GM23338 (cell line): Measurements from ENCODE around the gene SULF2.

Experiments used
- CREB1 ChIP-seq: fragments of 250-450 bp; sonication (Bioruptor Pico); IDR thresholded peaks from 2 replicates; pipeline ENCODE4 v1.5.0; 2020; ENCODE audit warnings: low read depth, mild to moderate bottlenecking, moderate library complexity
- CTCF ChIP-seq, 2 experiments: fragments of 200-600 bp in 1 of 2; sonication (generic) in 1 of 2; conservative IDR thresholded peaks; 2 replicates each; pipeline versions ENCODE4 v1.5.1 to v1.6.1; 2016 to 2017; ENCODE audit warnings: antibody characterized with exemption in 2 of 2, low read depth in 2 of 2, mild to moderate bottlenecking in 2 of 2, moderate library complexity in 1 of 2
- EZH2 ChIP-seq: fragments of 200-600 bp; sonication (generic); IDR thresholded peaks from one replicate; pipeline ENCODE4 v1.8.0; 2017; ENCODE audit warnings: antibody characterized with exemption, mild to moderate bottlenecking, low read depth; ENCODE audit not compliant: unreplicated experiment
- EZH2phosphoT487 ChIP-seq: fragments of 200-600 bp; sonication (generic); IDR thresholded peaks from one replicate; pipeline ENCODE4 v1.8.1; 2018; ENCODE audit warnings: antibody characterized with exemption; ENCODE audit not compliant: unreplicated experiment
- JUNB ChIP-seq: IDR thresholded peaks from one replicate; pipeline ENCODE4 v1.6.1; 2016; ENCODE audit warnings: antibody characterized with exemption; ENCODE audit not compliant: unreplicated experiment
- NANOG ChIP-seq: IDR thresholded peaks from 2 replicates; pipeline ENCODE4 v1.6.1; 2016; ENCODE audit warnings: antibody characterized with exemption, borderline replicate concordance
- POLR2AphosphoS5 ChIP-seq: IDR thresholded peaks from 2 replicates; pipeline ENCODE4 v1.6.1; 2016; ENCODE audit warnings: antibody characterized with exemption, low read depth
- STAT1 ChIP-seq: IDR thresholded peaks from one replicate; pipeline ENCODE4 v1.6.1; 2016; ENCODE audit warnings: antibody characterized with exemption; ENCODE audit not compliant: unreplicated experiment
- ZNF114 ChIP-seq: fragments of 250-450 bp; sonication (Bioruptor Pico); IDR thresholded peaks from 2 replicates; pipeline ENCODE4 v1.5.0; 2020; ENCODE audit warnings: mild to moderate bottlenecking, moderate library complexity
- ZNF331 ChIP-seq: fragments of 250-450 bp; sonication (Bioruptor Pico); IDR thresholded peaks from 2 replicates; pipeline ENCODE4 v1.5.0; 2020; ENCODE audit warnings: low read depth, mild to moderate bottlenecking, moderate library complexity
- TF ChIP-seq, protein P1 (sequence below): IDR thresholded peaks from one replicate; pipeline ENCODE4 v1.6.1; 2018; ENCODE audit warnings: antibody characterized with exemption; ENCODE audit not compliant: unreplicated experiment

DNA sequence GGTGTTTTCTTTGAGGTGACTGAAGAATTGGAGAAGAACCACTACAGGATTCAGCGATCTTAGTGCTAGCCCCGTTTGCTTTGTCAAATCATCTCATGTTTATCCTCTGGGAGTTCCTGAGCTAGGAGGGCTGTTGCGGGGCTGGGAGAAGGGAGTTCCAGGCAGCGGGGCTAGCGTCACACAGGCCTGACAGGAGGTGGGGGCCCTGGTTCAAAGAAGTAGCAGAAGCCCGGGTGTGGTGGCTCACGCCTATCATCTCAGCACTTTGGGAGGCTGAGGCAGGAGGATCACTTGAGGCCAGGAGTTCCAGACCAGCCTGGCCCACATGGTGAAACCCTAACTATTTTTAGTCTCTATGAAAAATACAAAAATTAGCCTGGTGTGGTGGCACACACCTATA lies 33.2 kb upstream of the SULF2 start:
- TF ChIP-seq JUNB (no peak), CTCF (conservative IDR thresholded peaks at IDR 0.05; ENCODE audit: low read depth in 2 of 2) (no peak), POLR2AphosphoS5 (no peak), EZH2 (no peak), NANOG (no peak), CREB1 (CRISPR knock-in tag) (no peak), ZNF331 (CRISPR knock-in tag) (no peak), STAT1 (no peak), EZH2phosphoT487 (no peak), ZNF114 (CRISPR knock-in tag) (no peak)
- TF ChIP-seq, protein P1, sequence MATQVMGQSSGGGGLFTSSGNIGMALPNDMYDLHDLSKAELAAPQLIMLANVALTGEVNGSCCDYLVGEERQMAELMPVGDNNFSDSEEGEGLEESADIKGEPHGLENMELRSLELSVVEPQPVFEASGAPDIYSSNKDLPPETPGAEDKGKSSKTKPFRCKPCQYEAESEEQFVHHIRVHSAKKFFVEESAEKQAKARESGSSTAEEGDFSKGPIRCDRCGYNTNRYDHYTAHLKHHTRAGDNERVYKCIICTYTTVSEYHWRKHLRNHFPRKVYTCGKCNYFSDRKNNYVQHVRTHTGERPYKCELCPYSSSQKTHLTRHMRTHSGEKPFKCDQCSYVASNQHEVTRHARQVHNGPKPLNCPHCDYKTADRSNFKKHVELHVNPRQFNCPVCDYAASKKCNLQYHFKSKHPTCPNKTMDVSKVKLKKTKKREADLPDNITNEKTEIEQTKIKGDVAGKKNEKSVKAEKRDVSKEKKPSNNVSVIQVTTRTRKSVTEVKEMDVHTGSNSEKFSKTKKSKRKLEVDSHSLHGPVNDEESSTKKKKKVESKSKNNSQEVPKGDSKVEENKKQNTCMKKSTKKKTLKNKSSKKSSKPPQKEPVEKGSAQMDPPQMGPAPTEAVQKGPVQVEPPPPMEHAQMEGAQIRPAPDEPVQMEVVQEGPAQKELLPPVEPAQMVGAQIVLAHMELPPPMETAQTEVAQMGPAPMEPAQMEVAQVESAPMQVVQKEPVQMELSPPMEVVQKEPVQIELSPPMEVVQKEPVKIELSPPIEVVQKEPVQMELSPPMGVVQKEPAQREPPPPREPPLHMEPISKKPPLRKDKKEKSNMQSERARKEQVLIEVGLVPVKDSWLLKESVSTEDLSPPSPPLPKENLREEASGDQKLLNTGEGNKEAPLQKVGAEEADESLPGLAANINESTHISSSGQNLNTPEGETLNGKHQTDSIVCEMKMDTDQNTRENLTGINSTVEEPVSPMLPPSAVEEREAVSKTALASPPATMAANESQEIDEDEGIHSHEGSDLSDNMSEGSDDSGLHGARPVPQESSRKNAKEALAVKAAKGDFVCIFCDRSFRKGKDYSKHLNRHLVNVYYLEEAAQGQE: no peak
